ENCODE results near the gene PRRC2B.

DNA sequence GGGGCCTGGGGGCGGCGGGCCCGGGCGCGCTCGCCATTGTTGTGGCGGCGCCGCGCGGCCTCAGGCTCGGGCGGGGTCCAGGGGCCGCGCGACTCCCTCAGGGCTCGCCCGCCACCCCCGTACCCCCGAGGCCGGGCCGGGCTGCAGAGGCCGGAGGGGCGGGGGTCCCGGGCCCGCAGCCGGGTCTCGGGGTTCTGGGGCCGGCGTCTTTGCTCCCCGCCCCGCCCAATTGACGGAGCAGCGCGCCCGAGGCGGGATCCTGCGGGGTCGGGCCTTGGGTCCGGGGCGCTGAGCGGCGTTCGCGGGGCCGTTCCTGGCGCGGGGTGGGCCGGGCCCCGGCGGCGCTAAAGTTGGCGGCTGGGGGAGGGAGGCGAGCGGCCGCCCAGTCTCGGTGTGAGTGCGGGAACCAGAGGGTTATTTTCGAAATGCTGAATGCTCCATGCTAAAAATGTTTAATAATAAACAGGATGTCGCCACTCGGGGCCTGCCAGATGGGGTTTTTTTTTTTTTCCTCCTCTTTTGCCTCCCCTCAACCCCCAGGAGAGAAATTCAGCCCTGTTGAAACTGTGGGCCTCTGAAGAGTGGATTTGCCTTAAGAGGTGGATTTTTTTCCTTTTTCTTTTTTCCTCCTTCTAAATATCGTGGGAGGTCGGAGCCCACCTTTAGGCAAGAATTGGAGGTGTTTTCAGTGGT is 724 bp downstream of the PRRC2B start:
- TF ChIP-seq YY1 (IDR thresholded peaks at IDR 0.05; ENCODE audit: insufficient read depth, insufficient read length) (no peak), ZNF274 (IDR thresholded peaks at IDR 0.05; ENCODE audit: low read depth, low read length) (no peak)
